HG03457 (cell line): Measurements from ENCODE around the gene CSF2.
"Not testable (repeated sequence)": the region's sequence is repeated elsewhere in the genome, so short reads cannot be mapped to it uniquely, and the experiment has no call there.

Source experiments
- ATAC-seq: cut with Tn5 transposase; IDR thresholded peaks from one replicate; pipeline ENCODE4 v1.9.1; 2021; ENCODE audit warnings: moderate number of reproducible peaks; ENCODE audit not compliant: unreplicated experiment

Gene CSF2

GRCh38 chr5:132105688-132106087 is 32.1 kb downstream of the CSF2 start:
- ATAC-seq, result no peak

DNA sequence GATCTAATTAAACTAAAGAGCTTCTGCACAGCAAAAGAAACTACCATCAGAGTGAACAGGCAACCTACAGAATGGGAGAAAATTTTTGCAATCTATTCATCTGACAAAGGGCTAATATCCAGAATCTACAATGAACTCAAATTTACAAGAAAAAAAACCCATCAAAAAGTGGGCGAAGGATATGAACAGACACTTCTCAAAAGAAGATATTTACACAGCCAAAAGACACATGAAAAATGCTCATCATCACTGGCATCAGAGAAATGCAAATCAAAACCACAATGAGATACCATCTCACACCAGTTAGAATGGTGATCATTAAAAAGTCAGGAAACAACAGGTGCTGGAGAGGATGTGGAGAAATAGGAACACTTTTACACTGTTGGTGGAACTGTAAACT is 34.9 kb downstream of the CSF2 start:
- ATAC-seq, result not testable (repeated sequence)

GRCh38 chr5:132108957-132109356 is 35.4 kb downstream of the CSF2 start:
- not testable (repeated sequence) for ATAC-seq

- ATAC-seq, result no peak
Measured at GRCh38 chr5:132109494-132110053, 36.0 kb downstream of the CSF2 start.

- no peak for ATAC-seq
Measured at GRCh38 chr5:132110195-132110594, 36.6 kb downstream of the CSF2 start.

DNA sequence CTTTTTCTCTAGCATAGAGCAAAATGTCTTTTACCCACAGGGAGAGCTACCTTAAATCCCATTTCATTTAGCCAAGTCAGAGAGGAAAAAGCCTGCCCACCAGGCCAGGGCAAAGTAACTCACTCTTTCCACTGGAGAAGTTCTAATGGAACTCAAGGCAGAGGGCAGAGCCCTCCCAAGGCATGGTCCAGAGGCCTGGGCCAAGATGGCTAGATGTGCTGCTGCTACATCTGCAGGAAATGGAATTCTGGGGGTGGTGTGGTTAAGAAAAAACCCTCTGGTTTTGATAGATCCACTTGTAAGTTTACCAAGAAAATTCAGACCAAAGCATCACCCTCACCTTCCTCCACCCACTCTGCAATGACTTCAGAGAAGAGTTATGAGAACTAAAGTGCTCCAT is 37.3 kb downstream of the CSF2 start:
- ATAC-seq, result no peak

DNA sequence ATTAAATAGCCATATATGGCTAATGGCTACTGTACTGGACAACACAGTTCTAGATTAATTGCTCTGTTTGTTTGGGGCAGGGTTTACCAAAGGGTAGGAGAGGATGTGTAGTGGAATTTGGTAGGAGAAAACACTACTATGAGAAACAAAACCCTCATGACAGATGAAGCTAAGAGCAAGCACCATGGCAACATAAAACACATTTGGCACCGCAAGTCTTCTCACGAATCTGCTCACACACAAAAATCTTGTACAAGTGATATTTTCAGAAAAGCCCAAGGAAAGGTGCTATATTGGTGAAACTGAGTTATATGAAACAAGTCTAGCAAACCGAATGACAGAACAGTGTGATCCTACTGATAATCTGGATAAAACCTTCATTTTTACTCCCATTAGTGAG is 38.5 kb downstream of the CSF2 start:
- no peak for ATAC-seq

- ATAC-seq, result no peak
Measured at GRCh38 chr5:132114150-132115121, 40.8 kb downstream of the CSF2 start.

DNA sequence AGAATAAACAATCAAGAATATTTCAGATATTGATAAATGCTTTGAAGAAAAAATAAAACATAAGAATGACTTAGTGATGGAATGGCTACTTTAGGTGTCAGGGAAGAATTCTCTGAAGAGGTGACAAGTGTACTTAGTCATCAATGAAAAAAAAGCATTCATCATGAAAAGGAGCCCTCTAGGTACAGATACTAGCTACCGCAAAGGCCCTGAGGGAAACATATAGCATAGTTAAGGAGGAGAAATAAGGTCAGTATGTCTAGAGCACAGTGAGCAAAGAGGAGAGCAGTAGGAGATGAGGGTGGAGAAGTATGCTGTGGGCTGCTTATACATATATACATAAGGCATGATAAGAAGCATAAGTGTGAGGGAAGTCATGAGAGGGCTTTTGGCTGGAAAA is 41.8 kb downstream of the CSF2 start:
- no peak for ATAC-seq

GRCh38 chr5:132116072-132116471 is 42.5 kb downstream of the CSF2 start:
- no peak for ATAC-seq

DNA sequence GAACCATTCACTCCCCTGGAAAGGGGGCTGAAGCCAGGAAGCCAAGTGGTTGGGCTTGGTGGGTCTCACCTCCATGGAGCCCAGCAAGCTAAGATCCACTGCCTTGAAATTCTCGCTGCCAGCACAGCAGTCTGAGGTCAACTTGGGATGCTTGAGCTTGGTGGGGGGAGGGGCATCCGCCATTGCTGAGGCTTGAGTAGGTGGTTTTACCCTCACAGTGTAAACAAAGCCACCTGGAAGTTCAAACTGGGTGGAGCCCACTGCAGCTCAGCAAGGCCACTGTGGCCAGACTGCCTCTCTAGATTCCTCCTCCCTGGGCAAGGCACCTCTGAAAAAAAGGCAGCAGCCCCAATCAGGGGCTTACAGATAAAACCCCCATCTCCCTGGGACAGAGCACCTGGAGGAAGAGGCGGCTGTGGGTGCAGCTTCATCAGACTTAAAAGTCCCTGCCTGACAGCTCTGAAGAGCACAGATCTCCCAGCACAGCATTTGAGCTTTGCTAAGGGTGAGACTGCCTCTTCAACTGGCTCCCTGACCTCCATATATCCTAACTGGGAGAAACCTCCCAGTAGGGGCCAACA is 43.4 kb downstream of the CSF2 start:
- not testable (repeated sequence) for ATAC-seq

DNA sequence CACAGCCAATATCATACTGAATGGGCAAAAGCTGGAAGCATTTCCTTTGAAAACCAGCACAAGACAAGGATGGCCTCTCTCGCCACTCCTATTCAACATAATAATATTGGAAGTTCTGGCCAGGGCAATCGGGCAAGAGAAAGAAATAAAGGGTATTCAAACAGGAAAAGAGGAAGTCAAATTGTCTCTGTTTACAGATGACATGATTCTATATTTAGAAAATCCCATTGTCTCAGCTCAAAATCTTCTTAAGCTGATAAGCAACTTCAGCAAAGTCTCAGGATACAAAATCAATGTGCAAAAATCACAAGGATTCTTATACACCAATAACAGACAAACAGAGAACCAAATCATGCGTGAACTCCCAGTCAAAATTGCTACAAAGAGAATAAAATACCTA is 47.1 kb downstream of the CSF2 start:
- ATAC-seq, result not testable (repeated sequence)

- not testable (repeated sequence) for ATAC-seq
Measured at GRCh38 chr5:132122971-132123370, 49.4 kb downstream of the CSF2 start.

DNA sequence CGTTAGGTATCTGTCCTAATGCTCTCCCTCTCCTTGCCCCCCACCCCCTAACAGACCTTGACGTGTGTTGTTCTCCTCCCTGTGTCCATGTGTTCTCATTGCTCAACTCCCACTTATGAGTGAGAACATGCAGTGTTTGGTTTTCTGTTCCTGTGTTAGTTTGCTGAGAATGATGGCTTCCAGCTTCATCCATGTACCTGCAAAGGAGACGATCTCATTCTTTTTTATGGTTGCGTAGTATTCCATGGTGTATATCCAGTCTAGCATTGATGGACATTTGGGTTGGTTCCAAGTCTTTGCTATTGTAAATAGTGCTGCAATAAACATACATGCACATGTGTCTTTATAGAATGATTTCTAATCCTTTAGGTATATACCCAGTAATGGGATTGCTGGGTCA is 50.0 kb downstream of the CSF2 start:
- ATAC-seq, result not testable (repeated sequence)
